GM12873 (cell line): ENCODE measurements around the gene TPRA1.

Experiments used
- TF ChIP-seq, protein P1 (sequence below): IDR thresholded peaks from 2 replicates; pipeline ENCODE4 v1.5.1; 2012; ENCODE audit warnings: low read depth, mild to moderate bottlenecking, moderate library complexity, low read length, control low read depth; ENCODE audit not compliant: insufficient read depth; ENCODE audit errors: missing control alignments

The TPRA1 gene

DNA sequence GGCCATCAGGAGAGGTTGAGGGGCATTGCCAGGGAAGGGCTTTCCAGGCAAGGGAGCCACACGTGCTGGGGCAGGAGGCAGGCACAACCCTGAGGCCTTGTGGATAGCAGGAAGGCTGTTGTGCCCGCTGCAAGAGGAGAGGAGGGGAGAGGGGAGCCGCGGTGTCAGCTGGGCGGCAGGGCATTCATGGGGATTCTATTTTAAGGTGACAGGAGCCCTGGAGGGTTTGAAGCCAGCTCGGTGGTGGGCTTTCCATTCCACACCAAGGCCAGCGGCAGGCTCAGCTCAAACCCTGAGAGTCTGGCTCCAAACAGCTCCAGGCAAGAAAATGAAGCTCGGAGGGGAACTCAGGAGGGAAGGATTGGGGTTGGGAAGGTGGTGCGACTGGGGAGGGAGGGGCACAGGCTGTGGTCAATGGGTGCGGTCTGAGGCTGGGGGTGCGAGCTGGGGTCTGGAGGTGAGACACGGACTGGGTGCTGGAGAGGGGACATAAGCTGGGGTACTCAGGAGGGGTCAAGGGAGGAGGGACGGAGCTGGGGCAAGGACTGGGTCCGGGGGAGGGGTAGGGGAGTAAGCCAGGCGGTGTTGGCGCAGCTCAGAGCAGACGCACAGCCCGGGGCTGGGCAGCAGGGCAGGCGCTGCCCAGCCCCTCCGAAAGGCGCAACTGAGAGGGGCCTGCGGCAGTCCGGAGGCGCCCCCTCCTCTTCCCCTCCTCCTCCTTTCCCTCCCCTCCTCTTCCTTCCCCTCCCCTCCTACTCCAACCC, 43.4 kb downstream of the TPRA1 start:
- TF ChIP-seq, protein P1, sequence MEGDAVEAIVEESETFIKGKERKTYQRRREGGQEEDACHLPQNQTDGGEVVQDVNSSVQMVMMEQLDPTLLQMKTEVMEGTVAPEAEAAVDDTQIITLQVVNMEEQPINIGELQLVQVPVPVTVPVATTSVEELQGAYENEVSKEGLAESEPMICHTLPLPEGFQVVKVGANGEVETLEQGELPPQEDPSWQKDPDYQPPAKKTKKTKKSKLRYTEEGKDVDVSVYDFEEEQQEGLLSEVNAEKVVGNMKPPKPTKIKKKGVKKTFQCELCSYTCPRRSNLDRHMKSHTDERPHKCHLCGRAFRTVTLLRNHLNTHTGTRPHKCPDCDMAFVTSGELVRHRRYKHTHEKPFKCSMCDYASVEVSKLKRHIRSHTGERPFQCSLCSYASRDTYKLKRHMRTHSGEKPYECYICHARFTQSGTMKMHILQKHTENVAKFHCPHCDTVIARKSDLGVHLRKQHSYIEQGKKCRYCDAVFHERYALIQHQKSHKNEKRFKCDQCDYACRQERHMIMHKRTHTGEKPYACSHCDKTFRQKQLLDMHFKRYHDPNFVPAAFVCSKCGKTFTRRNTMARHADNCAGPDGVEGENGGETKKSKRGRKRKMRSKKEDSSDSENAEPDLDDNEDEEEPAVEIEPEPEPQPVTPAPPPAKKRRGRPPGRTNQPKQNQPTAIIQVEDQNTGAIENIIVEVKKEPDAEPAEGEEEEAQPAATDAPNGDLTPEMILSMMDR: no peak

DNA sequence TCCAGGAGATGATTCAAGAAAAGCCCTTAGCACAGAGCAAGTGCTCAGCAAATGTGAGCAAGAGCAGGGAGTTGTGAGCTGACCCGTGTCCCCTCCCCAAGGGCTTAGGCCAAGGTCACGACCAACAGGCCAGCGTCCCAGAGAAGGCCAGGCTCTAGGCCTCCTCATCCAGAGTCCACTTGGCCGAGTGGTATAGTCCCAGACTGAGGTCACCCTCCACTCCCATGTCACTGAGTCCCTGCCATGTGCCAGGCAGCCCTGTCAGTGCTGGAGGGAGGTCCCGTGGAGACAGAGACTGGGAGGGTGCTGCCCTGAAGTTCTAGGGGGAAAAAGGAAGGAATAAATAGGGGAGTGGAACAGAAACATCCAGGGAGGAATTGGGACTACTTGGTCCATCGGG, 44.0 kb downstream of the TPRA1 start:
- TF ChIP-seq, protein P1: no peak

DNA sequence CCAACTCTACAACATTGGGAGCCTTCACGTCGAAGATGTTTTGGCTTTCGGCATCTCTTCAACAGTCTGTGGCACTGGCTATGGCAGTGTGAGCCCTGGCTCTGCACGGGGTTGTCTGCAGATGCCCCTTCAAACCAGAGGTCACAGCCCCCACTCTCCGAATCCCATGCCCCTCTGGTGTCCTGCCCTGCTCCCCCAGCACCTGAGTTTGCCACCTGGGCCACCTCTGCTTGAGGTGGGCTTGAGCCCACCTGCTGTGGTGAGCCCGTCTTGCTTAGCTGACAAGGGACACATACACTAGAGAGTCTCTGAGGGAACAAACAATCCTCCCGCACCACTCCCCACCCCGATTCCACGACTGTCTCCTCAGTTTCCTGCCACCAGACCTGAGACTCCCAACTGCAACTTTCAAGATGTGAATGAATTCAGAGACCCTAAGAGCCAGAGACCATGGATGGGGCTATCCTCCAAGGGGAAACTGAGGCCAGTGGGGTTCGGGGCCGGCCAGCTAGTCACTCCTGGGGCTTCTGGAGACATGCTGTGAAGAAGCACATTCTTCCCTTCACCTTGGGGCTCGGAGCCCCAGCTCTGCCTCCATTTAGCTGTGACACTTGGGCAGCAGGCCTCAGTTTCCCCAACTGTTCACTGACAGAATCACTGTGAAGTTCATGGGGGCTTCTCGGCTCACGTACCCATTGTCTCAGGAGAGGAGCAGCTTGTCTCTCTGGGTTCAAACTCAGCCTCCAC, 44.6 kb downstream of the TPRA1 start:
- TF ChIP-seq, protein P1: no peak

DNA sequence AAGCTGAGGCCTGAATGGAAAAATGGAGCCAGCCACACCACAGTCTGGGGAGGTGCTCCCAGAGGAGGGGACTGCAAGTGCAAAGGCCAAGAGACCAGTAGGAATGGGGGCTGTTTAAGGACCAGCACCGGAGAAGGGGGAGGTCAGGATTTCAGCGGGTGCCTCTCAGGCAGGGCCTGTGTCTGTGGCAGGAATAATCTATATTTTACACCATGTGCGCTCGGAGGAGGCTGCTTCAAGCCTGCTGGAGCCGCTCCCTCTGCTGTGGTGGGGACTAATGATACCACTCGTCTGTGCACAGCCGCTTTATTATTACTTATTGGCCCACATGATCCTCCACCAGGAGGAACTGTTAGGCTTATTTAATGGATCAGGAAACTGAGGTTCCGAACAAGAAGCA, 45.3 kb downstream of the TPRA1 start:
- TF ChIP-seq, protein P1: no peak

DNA sequence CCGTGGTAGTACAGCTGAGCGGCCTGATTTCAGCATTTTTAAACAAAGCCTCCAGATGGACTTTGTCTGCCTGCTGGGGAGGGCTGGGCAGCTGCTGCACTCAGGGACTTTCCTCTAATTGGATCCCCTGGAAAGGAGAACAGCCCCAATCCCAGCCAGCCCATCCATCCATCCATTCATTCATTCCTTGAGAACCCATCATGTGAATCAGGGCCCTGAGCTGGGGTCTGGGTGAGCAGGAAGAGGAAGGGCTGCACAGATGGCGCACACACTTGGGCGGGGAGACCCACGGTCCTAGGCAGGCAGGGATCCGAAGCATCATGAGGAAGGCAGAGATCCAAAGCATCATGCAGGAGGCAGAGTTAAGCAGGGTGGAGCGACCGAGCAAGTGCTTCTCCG, 45.7 kb downstream of the TPRA1 start:
- TF ChIP-seq, protein P1: no peak

DNA sequence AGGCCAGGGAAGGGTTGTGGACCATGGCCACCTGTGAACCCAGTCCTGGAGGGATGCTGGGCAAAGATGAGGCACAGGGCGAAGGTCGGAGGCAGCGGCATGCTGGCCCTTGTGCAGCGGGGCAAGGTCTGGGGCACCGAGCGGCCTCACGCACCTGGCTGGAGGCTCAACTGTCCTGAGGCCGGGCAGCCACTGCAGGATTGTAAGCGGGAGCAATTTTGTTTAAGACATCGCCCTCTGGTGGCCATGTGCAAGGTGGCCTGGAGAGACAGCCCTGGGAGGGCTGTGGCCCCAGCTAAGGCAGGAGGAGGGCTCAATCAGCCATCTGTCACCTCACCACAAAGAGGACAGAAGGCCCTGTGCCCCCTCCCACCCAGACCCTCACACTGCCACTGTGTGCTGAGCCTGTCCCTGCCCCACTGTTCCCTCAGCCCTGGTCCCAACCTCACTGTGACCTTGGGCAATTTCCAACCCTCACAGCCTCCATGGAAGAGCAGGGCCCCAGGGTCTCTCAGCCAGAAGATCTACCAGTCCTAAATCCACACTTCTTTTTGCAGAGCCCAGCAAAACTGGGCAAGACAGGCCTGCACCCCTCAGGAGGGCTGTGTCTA, 46.2 kb downstream of the TPRA1 start:
- TF ChIP-seq, protein P1: peak; percentile 92

DNA sequence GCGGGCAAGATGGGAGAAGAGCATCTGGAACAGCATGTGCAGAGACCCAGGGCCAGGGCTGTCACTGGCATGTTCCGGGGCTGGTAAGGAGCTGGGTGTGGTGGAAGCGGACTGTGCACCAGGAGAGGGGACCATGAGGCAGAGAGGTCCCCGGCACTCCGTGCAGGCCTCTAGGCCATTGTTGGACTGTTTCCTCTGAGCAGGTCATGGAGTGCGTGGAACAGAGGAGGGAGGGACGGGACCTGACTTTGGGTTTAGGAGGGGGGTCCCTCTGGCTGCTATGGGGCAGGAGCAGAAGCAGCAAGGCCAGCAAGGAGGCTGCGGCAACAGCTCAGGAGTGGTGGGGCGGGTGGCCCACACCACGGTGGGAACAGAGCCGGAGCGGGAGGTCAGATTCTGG, 47.1 kb downstream of the TPRA1 start:
- TF ChIP-seq, protein P1: no peak
